Thyroid gland (tissue), 4 donors: ENCODE data around the gene HDAC5.

ENCODE experiments used
- POLR2A ChIP-seq, 2 donors: fragments of 450-650 bp; IDR thresholded peaks; one replicate each; pipeline ENCODE4 v1.6.1; 2017; ENCODE audit warnings: antibody characterized with exemption in 2 of 2, mild to moderate bottlenecking in 2 of 2, moderate library complexity in 1 of 2
- TF ChIP-seq, protein P1 (sequence below), 6 experiments: fragments of 200-600 bp in 3 of 6; fragments of 450-650 bp in 3 of 6; sonication (generic) in 3 of 6; IDR thresholded peaks; one replicate each; pipeline ENCODE4 v1.5.1; 2016 to 2019; ENCODE audit warnings: antibody characterized with exemption in 6 of 6, mild to moderate bottlenecking in 2 of 6, inconsistent platforms in 1 of 6, moderate library complexity in 1 of 6

GRCh38 chr17:44079877-44080821, 43.3 kb downstream of the HDAC5 start:
- TF ChIP-seq, protein P1, sequence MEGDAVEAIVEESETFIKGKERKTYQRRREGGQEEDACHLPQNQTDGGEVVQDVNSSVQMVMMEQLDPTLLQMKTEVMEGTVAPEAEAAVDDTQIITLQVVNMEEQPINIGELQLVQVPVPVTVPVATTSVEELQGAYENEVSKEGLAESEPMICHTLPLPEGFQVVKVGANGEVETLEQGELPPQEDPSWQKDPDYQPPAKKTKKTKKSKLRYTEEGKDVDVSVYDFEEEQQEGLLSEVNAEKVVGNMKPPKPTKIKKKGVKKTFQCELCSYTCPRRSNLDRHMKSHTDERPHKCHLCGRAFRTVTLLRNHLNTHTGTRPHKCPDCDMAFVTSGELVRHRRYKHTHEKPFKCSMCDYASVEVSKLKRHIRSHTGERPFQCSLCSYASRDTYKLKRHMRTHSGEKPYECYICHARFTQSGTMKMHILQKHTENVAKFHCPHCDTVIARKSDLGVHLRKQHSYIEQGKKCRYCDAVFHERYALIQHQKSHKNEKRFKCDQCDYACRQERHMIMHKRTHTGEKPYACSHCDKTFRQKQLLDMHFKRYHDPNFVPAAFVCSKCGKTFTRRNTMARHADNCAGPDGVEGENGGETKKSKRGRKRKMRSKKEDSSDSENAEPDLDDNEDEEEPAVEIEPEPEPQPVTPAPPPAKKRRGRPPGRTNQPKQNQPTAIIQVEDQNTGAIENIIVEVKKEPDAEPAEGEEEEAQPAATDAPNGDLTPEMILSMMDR (IDR thresholded peaks at IDR 0.05), result no peak
- no peak for TF ChIP-seq POLR2A (IDR thresholded peaks at IDR 0.05)
